Measurements from ENCODE around the gene PNLIPRP1. TPM values are rescaled to one million over a fixed set of nuclear protein-coding genes. Genes with fewer than 3 reads are reported as not detected.

Gene PNLIPRP1
- total RNA-seq, 1 experiment from 2014 or later, result not detected

DNA sequence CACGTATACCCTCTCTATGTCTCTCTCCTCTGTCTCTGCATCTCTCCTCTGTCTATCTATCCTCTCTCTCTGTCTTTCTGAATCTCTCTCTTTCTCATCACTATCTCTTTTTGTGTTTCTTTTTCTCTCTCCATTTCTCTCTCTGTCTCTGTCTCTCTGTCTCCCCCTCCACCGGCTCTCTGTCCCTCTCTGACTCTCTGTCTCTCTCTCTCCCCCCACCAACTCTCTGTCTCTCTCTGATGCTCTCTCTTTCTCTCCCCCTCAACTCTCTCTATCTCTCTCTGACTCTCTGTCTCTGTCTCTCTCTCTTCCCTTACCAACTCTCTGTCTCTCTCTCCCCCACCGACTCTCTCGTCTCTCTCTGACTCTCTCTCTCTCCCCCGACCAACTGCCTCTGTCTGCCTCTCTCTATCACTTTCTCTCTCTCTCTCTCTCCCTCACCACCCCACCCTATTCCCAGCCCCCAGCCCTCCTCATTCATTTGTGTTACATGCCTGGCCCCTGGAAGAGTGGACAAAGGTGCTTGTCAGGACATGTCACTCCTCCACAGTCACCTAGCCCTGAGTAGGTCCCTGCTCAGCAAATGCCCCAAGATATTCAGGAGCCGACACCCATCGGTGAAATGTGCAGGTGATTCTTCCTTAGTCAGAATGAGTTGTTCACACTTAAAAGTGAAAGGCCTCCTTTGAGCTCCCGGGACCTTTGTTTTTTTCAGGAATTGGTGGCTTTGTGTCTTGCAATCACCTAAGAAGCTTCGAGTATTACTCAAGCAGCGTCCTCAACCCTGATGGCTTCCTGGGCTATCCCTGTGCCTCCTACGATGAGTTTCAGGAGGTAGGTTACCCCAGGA is 43.6 kb downstream of the PNLIPRP1 start:
- H3K27ac ChIP-seq, result no peak overlapping the region
- H3K36me3 ChIP-seq (ENCODE audit: low read depth), result no peaks in the 10 kb centered on the region
- no peak for DNase-seq
- H3K9me2 ChIP-seq (ENCODE audit: insufficient read depth), result no peaks in the 10 kb centered on the region
- no peaks in the 10 kb centered on the region for H4K20me1 ChIP-seq (ENCODE audit: insufficient read depth)
- no peak overlapping the region for H2AFZ ChIP-seq
- intact Hi-C loops (cut with micrococcal nuclease; ENCODE audit: unreplicated experiment), result no loop called here
- peaks cover 17% of the 10 kb centered on the region for H3K27me3 ChIP-seq (ENCODE audit: insufficient read depth, low read depth)
- CTCF ChIA-PET, result no interaction called here
- POLR2A ChIA-PET (ENCODE audit: unreplicated experiment), result no interaction called here
- H3K9me3 ChIP-seq (ENCODE audit: insufficient read depth, low read depth), result no peaks in the 10 kb centered on the region
- H3K79me2 ChIP-seq (ENCODE audit: low read depth), result no peaks in the 10 kb centered on the region
- no TSS peak for BruUV-seq (replicated peaks)
- no peaks in the 10 kb centered on the region for H3F3A ChIP-seq (ENCODE audit: insufficient read depth, low read depth)
- no peaks in the 10 kb centered on the region for H3K4me1 ChIP-seq (replicated peaks; ENCODE audit: insufficient read depth)
- TF ChIP-seq EZH2 (IDR thresholded peaks at IDR 0.05; ENCODE audit: low read depth), result no peak
- TF ChIP-seq, protein P1, sequence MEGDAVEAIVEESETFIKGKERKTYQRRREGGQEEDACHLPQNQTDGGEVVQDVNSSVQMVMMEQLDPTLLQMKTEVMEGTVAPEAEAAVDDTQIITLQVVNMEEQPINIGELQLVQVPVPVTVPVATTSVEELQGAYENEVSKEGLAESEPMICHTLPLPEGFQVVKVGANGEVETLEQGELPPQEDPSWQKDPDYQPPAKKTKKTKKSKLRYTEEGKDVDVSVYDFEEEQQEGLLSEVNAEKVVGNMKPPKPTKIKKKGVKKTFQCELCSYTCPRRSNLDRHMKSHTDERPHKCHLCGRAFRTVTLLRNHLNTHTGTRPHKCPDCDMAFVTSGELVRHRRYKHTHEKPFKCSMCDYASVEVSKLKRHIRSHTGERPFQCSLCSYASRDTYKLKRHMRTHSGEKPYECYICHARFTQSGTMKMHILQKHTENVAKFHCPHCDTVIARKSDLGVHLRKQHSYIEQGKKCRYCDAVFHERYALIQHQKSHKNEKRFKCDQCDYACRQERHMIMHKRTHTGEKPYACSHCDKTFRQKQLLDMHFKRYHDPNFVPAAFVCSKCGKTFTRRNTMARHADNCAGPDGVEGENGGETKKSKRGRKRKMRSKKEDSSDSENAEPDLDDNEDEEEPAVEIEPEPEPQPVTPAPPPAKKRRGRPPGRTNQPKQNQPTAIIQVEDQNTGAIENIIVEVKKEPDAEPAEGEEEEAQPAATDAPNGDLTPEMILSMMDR (conservative IDR thresholded peaks at IDR 0.05), result no peak
- no peak overlapping the region for H3K4me2 ChIP-seq
- no peak overlapping the region for H3K4me3 ChIP-seq

DNA sequence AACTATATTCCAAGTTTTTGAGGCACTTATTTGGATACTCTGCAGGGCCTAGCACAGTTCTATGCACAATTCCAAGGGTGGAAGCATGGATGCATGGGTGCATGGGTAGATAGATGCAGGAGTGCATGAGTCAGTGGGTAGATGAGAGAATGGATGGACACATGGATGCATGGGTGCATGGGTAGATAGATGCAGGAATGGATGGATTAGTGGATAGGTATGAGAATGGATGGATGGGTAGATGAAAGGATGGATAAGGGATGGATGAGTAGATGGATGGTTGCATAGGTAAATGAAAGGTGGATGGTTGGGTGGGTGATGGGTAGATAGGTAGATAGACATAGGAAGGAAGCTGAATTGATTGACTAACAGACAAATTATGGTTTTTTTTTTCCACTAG is 45.6 kb downstream of the PNLIPRP1 start:
- BruUV-seq (replicated peaks), result no TSS peak
- intact Hi-C loops (cut with micrococcal nuclease; ENCODE audit: unreplicated experiment), result no loop called here
- TF ChIP-seq, protein P1 (conservative IDR thresholded peaks at IDR 0.05), result no peak
- no peak for TF ChIP-seq EZH2 (IDR thresholded peaks at IDR 0.05; ENCODE audit: low read depth)
- Histone ChIP-seq H3F3A (ENCODE audit: insufficient read depth, low read depth) (no peaks in the 10 kb centered on the region), H2AFZ (no peak overlapping the region), H3K36me3 (ENCODE audit: low read depth) (no peaks in the 10 kb centered on the region), H3K9me3 (ENCODE audit: insufficient read depth, low read depth) (no peaks in the 10 kb centered on the region), H3K4me2 (no peak overlapping the region), H3K27me3 (ENCODE audit: insufficient read depth, low read depth) (peaks cover 1% of the 10 kb centered on the region), H4K20me1 (ENCODE audit: insufficient read depth) (no peaks in the 10 kb centered on the region), H3K4me3 (no peak overlapping the region), H3K79me2 (ENCODE audit: low read depth) (no peaks in the 10 kb centered on the region), H3K4me1 (replicated peaks; ENCODE audit: insufficient read depth) (no peaks in the 10 kb centered on the region), H3K9me2 (ENCODE audit: insufficient read depth) (no peaks in the 10 kb centered on the region), H3K27ac (no peak overlapping the region)
- DNase-seq, result no peak
- ChIA-PET POLR2A (ENCODE audit: unreplicated experiment) (no interaction called here), CTCF (no interaction called here)

DNA sequence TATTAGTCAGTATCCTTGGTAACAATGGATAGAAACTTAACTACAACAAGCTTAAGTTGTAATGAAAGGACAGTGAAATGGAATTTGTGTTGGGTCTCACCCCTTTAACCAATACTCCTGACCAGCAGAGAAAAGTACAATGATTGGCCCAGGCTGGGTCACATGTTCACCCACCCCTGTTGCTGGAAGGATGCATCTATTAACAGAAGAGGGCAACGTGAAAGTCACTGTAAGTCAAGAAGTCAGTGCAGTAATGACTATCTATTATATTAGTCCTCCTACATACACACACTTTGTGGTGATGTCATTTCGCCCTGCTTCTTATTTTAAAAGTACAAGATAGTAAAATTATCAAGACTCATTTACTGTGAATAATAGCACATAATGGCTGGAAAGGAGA is 46.2 kb downstream of the PNLIPRP1 start:
- DNase-seq, result no peak
- Histone ChIP-seq H3K9me2 (ENCODE audit: insufficient read depth) (no peaks in the 10 kb centered on the region), H3K9me3 (ENCODE audit: insufficient read depth, low read depth) (no peaks in the 10 kb centered on the region), H3K4me3 (no peak overlapping the region), H3K36me3 (ENCODE audit: low read depth) (no peaks in the 10 kb centered on the region), H3K4me1 (replicated peaks; ENCODE audit: insufficient read depth) (no peaks in the 10 kb centered on the region), H3K79me2 (ENCODE audit: low read depth) (no peaks in the 10 kb centered on the region), H3K4me2 (no peak overlapping the region), H2AFZ (no peak overlapping the region), H4K20me1 (ENCODE audit: insufficient read depth) (no peaks in the 10 kb centered on the region), H3F3A (ENCODE audit: insufficient read depth, low read depth) (no peaks in the 10 kb centered on the region), H3K27me3 (ENCODE audit: insufficient read depth, low read depth) (no peaks in the 10 kb centered on the region; the same call in 1 of the 2 replicates), H3K27ac (no peak overlapping the region)
- ChIA-PET POLR2A (ENCODE audit: unreplicated experiment) (no interaction called here), CTCF (no interaction called here)
- TF ChIP-seq, protein P1 (conservative IDR thresholded peaks at IDR 0.05), result no peak
- TF ChIP-seq EZH2 (IDR thresholded peaks at IDR 0.05; ENCODE audit: low read depth), result no peak
- intact Hi-C loops (cut with micrococcal nuclease; ENCODE audit: unreplicated experiment), result no loop called here
- BruUV-seq (replicated peaks), result no TSS peak
